HG03575 (cell line): ENCODE results near the gene UPF1.
"Not testable (repeated sequence)": the region's sequence is repeated elsewhere in the genome, so short reads cannot be mapped to it uniquely, and the experiment has no call there.

Source experiments
- ATAC-seq: cut with Tn5 transposase; IDR thresholded peaks from one replicate; pipeline ENCODE4 v1.9.1; 2021; ENCODE audit not compliant: unreplicated experiment, insufficient number of reproducible peaks, low FRiP score; ENCODE audit errors: extremely low read depth

UPF1 gene

GRCh38 chr19:18904334-18905057 is 72.7 kb downstream of the UPF1 start:
- no peak for ATAC-seq

GRCh38 chr19:18905058-18905456 is 73.3 kb downstream of the UPF1 start:
- ATAC-seq: no peak

- no peak for ATAC-seq
Measured at GRCh38 chr19:18905513-18906236, 73.9 kb downstream of the UPF1 start.

GRCh38 chr19:18906605-18907519 is 75.1 kb downstream of the UPF1 start:
- ATAC-seq: no peak

GRCh38 chr19:18908917-18909619 is 77.3 kb downstream of the UPF1 start:
- no peak for ATAC-seq

DNA sequence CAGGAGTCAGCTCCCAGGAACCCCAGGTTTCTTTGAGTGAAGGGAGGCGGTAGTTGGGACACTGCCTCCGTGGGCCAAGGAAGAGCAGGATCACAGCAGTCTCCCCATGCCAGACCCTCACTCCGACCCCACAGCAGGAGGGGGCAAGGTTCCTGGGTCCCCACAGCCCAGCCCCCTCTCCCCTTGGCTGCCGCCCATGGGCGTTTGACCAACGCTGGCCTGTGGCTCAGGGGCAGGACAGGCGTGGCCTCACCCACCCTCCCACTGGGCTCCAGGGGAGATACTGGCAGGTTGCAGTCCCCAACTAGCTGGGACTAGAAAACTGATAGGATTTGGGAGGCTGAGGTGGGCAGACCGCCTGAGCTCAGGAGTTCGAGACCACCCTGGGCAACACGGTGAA is 78.3 kb downstream of the UPF1 start:
- no peak for ATAC-seq

DNA sequence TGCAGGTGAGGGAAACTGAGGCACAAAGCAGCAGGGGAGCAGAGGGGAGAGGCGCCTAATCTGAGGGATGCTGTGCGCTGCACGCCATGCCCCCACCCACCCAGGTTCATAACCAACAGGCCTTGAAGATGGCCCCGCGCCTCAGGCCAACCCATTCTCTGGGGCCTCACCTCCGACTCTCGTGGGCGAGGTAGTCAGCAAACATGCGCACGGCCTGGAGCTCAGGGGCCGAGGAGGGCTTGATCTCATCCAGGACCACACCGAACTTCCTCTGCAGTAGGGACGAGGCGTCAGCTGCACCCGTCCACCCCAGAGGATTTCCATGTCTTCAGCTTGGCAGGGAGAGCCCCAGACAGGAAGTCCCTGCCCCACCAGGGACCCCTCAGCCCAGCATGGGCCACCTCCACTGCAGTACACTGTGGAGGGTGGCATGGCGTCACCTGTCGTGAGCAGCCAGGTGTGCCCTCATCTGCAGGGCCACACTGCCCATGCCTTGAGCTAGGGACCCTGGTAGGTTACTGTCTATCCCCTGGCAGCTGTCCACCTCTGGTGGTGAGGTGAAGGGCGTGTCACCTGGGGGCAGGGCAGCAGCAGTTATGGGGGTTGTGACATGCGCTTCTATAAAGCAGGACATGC is 79.2 kb downstream of the UPF1 start:
- no peak for ATAC-seq

DNA sequence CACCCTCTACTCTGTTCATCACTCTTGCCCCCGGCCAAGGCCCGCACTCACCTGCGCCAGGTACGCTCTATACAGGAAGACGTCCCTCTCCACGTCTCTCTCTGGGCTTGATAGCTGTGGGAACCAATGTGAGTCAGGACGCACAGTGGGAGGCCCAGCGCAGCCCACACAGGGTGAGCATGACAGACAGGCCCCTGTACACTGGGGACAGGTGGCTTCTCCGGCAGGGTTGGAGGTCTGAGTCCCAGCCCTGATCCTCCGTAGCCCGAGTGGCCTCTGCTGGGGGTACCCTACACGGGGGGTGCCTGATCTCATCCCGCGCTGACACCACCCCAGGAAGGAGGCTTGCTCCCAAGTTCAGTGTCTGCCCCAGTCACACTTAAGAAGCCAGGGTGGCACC is 81.2 kb downstream of the UPF1 start:
- ATAC-seq: no peak

GRCh38 chr19:18913466-18913865 is 81.7 kb downstream of the UPF1 start:
- ATAC-seq: no peak

- ATAC-seq: no peak
Measured at GRCh38 chr19:18915639-18916038, 83.9 kb downstream of the UPF1 start.

- ATAC-seq: not testable (repeated sequence)
Measured at GRCh38 chr19:18917593-18917992, 85.8 kb downstream of the UPF1 start.
